HEK293T (cell line): ENCODE measurements around the gene LSR.

Experiments used
- CTCF ChIA-PET: fragments of 350-600 bp; formaldehyde crosslinking; extraction: SDS; loops from one replicate; lab custom pipeline; 2021; ENCODE audit warnings: antibody characterized with exemption, inconsistent platforms; lab: Yijun Ruan, JAX
- POLR2A ChIA-PET: fragments of 350-600 bp; formaldehyde crosslinking; extraction: SDS; loops from one replicate; lab custom pipeline; 2020; ENCODE audit warnings: antibody characterized with exemption, inconsistent platforms; lab: Yijun Ruan, JAX
- DNase-seq: peaks from one replicate; pipeline ENCODE4 v3.0.0; 2012; ENCODE audit warnings: mixed read lengths; ENCODE audit errors: extremely low spot score
- ARNT ChIP-seq: fragments of 450-650 bp; IDR thresholded peaks from 2 replicates; pipeline ENCODE4 v1.6.1; 2017; ENCODE audit warnings: mild to moderate bottlenecking
- BHLHE40 ChIP-seq: fragments of 450-650 bp; IDR thresholded peaks from 2 replicates; pipeline ENCODE4 v1.6.1; 2016; ENCODE audit warnings: mild to moderate bottlenecking, moderate library complexity, borderline replicate concordance
- CTBP1 ChIP-seq: fragments of 450-650 bp; IDR thresholded peaks from 2 replicates; pipeline ENCODE4 v1.6.1; 2016; ENCODE audit warnings: borderline replicate concordance
- ELF4 ChIP-seq: fragments of 450-650 bp; IDR thresholded peaks from 2 replicates; pipeline ENCODE4 v1.6.1; 2017; ENCODE audit warnings: antibody characterized with exemption
- FOXA1 ChIP-seq: fragments of 450-650 bp; IDR thresholded peaks from 2 replicates; pipeline ENCODE4 v1.6.1; 2016; ENCODE audit warnings: mild to moderate bottlenecking
- FOXK2 ChIP-seq: fragments of 450-650 bp; IDR thresholded peaks from 2 replicates; pipeline ENCODE4 v1.6.1; 2016; ENCODE audit warnings: mild to moderate bottlenecking
- FOXM1 ChIP-seq: fragments of 450-650 bp; IDR thresholded peaks from 2 replicates; pipeline ENCODE4 v1.6.1; 2017; ENCODE audit warnings: mild to moderate bottlenecking, borderline replicate concordance
- HDGF ChIP-seq: fragments of 450-650 bp; IDR thresholded peaks from 2 replicates; pipeline ENCODE4 v1.6.1; 2017; ENCODE audit warnings: antibody characterized with exemption, borderline replicate concordance
- L3MBTL2 ChIP-seq: fragments of 450-650 bp; conservative IDR thresholded peaks from 2 replicates; pipeline ENCODE4 v1.6.1; 2016; ENCODE audit warnings: mild to moderate bottlenecking
- LEF1 ChIP-seq: fragments of 450-650 bp; IDR thresholded peaks from 2 replicates; pipeline ENCODE4 v1.6.1; 2017; ENCODE audit warnings: mild to moderate bottlenecking, borderline replicate concordance
- NFRKB ChIP-seq: fragments of 450-650 bp; IDR thresholded peaks from 2 replicates; pipeline ENCODE4 v1.6.1; 2016; ENCODE audit warnings: mild to moderate bottlenecking, moderate library complexity
- SP1 ChIP-seq: fragments of 450-650 bp; IDR thresholded peaks from 2 replicates; pipeline ENCODE4 v1.6.1; 2017
- SUZ12 ChIP-seq: fragments of 450-650 bp; IDR thresholded peaks from 2 replicates; pipeline ENCODE4 v1.6.1; 2016; ENCODE audit warnings: mild to moderate bottlenecking
- TARDBP ChIP-seq: fragments of 450-650 bp; IDR thresholded peaks from 2 replicates; pipeline ENCODE4 v1.6.1; 2016
- ZNF384 ChIP-seq: fragments of 450-650 bp; IDR thresholded peaks from 2 replicates; pipeline ENCODE4 v1.6.1; 2016
- TF ChIP-seq, protein P1 (sequence below): fragments of 450-650 bp; IDR thresholded peaks from 2 replicates; pipeline ENCODE4 v1.6.1; 2016

LSR gene

DNA sequence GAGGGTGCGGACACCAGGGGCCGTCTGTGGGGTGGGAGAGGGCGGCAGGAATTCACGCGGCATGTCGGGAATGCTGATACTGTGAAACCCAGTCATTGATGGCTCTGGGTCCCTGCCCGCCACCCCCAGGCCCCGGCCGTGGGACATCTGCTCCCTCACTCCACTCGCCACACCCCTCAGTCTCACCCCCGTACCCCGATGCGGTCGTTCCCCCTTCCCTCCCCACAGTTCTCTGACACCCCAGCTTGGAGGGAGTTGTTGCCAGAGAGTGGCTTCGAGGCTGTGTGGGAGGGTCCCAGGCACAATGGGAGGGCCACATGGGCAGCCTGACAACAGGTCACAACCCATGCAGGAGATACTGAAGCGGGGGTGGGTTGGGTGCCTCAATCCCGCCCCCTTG is 45.0 kb downstream of the LSR start:
- CTCF ChIA-PET = no interaction called here
- TF ChIP-seq SUZ12 (no peak), ELF4 (no peak), FOXA1 (no peak), NFRKB (no peak), FOXK2 (no peak), SP1 (no peak), CTBP1 (no peak), LEF1 (no peak)
- TF ChIP-seq, protein P1, sequence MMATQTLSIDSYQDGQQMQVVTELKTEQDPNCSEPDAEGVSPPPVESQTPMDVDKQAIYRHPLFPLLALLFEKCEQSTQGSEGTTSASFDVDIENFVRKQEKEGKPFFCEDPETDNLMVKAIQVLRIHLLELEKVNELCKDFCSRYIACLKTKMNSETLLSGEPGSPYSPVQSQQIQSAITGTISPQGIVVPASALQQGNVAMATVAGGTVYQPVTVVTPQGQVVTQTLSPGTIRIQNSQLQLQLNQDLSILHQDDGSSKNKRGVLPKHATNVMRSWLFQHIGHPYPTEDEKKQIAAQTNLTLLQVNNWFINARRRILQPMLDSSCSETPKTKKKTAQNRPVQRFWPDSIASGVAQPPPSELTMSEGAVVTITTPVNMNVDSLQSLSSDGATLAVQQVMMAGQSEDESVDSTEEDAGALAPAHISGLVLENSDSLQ = no peak
- POLR2A ChIA-PET = no interaction called here
- DNase-seq = no peak

DNA sequence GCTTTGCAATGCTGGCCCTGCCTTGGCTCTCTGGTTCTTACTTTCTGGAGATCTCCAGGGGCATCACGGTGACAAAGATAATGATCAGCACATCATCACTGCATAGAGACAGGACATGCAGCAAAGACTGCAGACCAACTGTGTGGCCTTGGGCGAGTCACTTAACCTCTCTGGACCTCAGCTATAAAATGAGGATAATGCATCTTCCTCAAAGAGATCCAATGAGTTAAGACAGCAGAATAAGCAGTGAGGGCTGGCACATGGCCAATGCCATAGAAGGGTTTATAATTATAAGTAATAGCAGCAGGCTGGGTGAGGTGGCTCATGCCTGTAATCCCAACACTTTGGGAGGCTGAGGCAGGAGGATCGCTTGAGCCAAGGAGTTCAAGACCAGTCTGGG is 45.5 kb downstream of the LSR start:
- TF ChIP-seq BHLHE40 (no peak), FOXK2 (no peak), FOXM1 (no peak), FOXA1 (no peak), NFRKB (no peak), TARDBP (no peak), L3MBTL2 (no peak), HDGF (no peak), SUZ12 (no peak), ELF4 (no peak), SP1 (no peak)
- no peak for DNase-seq
- POLR2A ChIA-PET = no interaction called here
- CTCF ChIA-PET = no interaction called here

DNA sequence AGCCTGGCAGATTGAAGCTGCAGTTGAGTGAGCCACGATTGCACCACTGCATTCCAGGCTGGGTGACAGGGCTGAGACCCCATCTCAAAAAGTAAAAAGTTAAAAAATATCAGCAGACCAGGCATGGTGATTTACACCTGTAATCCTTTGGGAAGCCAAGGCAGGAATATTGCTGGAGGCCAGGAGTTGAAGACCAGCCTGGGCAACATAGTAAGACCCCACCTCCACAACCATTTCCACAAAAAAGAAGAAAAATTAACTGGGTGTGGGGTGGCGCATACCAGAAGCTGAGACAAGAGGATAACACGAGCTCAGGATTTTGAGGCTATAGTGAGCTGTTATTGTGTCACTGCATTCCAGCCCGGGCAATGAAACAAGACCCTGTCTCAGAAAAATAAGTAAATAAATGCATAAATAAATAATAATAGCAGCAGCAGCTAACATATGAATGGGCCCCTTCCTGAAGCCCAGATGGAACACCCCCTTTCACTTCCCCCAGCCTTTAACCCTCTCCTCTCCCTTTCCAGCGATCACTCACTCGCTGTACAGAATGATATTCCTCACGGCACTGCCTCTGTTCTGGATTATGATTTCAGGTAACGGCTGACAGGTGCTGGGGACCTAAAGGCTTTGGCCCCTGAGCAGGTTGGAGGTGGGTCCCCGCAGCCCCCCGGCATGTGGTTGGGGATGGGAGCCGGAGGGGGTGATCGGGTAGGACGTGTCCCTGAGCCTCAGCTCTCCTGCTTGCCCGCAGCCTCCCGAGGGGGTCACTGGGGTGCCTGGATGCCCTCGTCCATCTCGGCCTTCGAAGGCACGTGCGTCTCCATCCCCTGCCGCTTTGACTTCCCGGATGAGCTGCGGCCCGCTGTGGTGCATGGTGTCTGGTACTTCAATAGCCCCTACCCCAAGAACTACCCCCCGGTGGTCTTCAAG is 46.3 kb downstream of the LSR start:
- TF ChIP-seq FOXM1 (no peak), HDGF (no peak), FOXK2 (no peak), FOXA1 (no peak), LEF1 (no peak), BHLHE40 (no peak), L3MBTL2 (no peak), ZNF384 (no peak), CTBP1 (no peak), SUZ12 (no peak), ARNT (no peak), NFRKB (no peak), ELF4 (no peak), SP1 (no peak), TARDBP (no peak)
- TF ChIP-seq, protein P1 = no peak

DNA sequence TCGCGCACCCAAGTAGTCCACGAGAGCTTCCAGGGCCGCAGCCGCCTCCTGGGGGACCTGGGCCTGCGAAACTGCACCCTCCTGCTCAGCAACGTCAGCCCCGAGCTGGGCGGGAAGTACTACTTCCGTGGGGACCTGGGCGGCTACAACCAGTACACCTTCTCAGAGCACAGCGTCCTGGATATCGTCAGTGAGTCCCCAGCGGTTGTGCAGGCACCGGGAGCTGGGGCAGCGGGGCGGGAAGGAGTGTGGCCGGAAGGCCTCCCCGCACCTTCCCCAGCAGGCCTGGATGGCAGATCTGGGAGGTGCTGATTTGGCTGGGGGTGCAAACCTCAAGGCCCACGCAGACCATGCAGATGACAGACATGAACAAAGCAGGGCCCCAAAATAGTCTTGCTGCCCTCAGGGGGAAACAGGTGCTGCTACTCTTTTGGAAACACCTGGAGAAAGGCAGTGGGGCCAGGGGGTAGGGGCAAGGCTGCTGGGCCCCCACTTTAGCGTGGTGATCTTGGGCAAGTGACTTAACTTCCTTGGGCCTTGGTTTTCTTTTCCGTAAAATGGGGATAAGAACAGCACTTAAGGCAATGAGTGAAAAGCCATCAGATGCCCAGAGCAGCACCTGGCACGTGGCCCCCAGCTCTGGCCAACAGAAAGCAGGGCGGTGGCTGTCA is 47.1 kb downstream of the LSR start:
- ChIA-PET POLR2A (no interaction called here), CTCF (no interaction called here)
- no peak for DNase-seq
- no peak for TF ChIP-seq TARDBP
- no peak for TF ChIP-seq FOXA1
- TF ChIP-seq ARNT = no peak
- TF ChIP-seq, protein P1 = no peak
- TF ChIP-seq L3MBTL2 = no peak
- TF ChIP-seq FOXM1 = no peak

More for the DNA sequence above, 46.3 kb downstream of the LSR start:
- POLR2A ChIA-PET = no interaction called here
- DNase-seq = no peak
- CTCF ChIA-PET = no interaction called here

DNA sequence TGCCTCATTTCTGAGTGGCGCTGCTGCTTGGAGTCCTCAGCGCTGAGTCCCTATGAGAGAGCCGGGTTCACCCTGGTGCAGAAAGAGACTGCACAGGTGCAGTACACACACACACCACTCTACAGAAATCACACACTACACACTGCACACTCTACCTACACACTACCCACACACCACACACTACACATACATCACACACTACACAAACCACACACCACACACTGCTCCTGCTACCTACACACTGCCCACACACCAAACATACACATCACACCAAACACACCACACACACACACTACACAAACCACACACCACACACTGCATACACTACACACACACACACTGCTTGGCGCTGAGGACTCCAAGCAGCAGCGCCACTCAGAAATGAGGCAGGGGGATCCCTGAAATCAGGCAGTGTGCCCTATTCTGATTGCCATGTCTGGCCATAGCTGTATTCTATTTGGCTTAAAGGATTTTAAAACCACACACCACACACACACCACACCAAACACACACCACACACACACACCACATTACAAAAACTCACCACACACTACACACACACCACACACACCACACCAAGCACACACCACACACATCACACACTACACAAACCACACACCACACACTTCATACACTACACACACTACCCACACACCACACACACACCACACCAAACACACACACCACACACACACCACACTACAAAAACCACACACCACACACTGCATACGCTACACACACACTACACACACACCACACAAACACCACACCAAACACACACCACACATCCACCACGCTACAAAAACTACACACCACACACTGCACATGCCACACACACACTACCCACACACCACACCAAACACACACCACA is 48.1 kb downstream of the LSR start:
- TF ChIP-seq CTBP1 (no peak), NFRKB (no peak), FOXA1 (no peak), BHLHE40 (no peak), SP1 (no peak), FOXK2 (no peak), ELF4 (no peak), SUZ12 (no peak), FOXM1 (no peak), L3MBTL2 (no peak), HDGF (no peak), LEF1 (no peak), ARNT (no peak), TARDBP (no peak), ZNF384 (no peak)
- TF ChIP-seq, protein P1 = no peak
- DNase-seq = no peak
- POLR2A ChIA-PET = no interaction called here
- CTCF ChIA-PET = no interaction called here
